Astrocyte of the spinal cord (primary cell): ENCODE data around the gene CCDC154.

Experiments
- DNase-seq: peaks from one replicate; pipeline ENCODE4 v3.0.0; 2011; ENCODE audit warnings: low read depth, low spot score
- H3K4me3 ChIP-seq: 2 replicates; pipeline ENCODE4 v1.5.1; 2011; ENCODE audit warnings: low read depth, mild to moderate bottlenecking, low read length, moderate library complexity
- in situ Hi-C: cut with HindIII; loops from 2 replicates; pipeline ENCODE4 v1.10.0; 2017; ENCODE audit warnings: low sequenced_read_pairs
- TF ChIP-seq, protein P1 (sequence below): IDR thresholded peaks from 2 replicates; pipeline ENCODE4 v1.5.1; 2012; ENCODE audit warnings: low read depth, mild to moderate bottlenecking, low read length, inconsistent platforms

Gene CCDC154

DNA sequence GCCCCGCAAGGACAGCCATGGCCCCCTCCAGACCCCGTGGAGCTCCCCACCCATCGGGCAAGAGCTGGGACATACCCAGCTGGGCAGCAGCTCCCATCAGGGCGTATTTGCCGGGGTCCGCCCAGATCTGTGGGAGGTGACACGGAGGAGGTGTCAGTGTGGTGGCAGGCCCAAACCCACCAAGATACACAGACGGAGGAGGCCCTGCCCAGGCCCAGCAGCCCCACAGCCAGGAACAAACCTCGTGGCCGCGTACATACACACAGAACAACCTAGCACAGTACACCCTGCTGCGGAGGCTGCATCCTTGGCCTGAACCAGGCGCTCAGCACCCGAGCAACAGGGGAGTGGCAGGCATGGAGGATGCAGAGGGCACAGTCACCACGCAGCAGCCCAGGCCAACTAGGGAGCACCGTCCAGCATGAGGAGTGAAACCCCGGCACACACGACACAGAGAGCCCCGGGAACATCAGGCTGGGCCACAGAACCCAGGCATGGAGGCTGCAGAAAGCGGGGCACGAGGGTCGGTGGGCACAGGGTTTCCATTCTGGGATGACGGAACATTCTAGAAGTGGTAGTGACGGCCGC is 4.9 kb upstream of the CCDC154 start:
- TF ChIP-seq, protein P1, sequence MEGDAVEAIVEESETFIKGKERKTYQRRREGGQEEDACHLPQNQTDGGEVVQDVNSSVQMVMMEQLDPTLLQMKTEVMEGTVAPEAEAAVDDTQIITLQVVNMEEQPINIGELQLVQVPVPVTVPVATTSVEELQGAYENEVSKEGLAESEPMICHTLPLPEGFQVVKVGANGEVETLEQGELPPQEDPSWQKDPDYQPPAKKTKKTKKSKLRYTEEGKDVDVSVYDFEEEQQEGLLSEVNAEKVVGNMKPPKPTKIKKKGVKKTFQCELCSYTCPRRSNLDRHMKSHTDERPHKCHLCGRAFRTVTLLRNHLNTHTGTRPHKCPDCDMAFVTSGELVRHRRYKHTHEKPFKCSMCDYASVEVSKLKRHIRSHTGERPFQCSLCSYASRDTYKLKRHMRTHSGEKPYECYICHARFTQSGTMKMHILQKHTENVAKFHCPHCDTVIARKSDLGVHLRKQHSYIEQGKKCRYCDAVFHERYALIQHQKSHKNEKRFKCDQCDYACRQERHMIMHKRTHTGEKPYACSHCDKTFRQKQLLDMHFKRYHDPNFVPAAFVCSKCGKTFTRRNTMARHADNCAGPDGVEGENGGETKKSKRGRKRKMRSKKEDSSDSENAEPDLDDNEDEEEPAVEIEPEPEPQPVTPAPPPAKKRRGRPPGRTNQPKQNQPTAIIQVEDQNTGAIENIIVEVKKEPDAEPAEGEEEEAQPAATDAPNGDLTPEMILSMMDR: no peak
- in situ Hi-C loops: no loop called here
- no peak overlapping the region for H3K4me3 ChIP-seq
- DNase-seq: no peak

DNA sequence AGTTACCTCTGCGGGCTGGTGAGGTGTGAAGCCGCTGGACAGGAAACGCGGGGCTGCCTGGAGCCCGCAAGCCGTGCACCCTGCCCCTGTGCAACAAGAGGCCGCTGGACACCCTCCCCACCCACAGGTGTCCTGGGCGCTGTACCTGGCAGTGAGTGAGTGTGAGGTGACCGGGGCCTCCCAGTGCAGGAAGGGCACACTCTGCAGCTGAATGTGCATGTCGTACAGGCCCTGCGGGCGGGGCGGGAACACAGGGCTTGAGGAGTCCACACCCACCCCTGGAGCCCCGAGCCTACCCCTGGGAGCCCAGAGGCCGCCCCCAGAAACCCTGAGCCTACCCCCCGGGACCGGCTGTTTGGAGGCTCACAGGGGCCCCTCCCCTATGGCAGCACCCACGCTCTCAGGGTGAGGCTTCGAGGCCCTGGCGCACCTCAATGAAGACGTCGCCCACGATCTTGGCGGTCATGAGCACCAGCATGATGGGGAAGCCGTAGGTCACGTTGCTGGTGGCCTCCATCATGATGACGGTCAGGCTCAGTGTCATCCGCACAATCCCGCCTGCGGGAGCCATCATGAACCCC is 4.3 kb upstream of the CCDC154 start:
- no peak for DNase-seq

DNA sequence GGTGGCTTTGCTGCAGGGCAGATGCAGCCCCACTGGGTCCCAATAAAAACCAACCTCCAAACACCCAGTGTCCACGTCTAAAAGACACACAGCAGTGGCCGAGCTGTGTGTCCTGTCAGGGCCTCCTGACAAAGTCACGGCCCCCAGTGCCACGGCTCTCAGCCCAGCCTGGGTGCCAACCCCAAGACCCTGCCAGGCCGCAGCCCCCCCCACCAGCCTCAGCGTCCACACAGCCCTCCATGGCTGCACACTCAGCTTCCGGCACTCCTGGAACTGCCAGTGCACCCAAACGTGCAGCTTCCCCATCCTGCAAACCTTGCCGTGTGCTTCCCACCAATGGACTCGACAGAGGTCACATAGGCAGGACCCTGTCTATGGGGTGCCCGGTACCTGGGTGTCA is 3.6 kb upstream of the CCDC154 start:
- in situ Hi-C loops: no loop called here
- TF ChIP-seq, protein P1: no peak
- no peak for DNase-seq

More for the DNA sequence above, 4.3 kb upstream of the CCDC154 start:
- TF ChIP-seq, protein P1: no peak
- in situ Hi-C loops: no loop called here
- no peak overlapping the region for H3K4me3 ChIP-seq

DNA sequence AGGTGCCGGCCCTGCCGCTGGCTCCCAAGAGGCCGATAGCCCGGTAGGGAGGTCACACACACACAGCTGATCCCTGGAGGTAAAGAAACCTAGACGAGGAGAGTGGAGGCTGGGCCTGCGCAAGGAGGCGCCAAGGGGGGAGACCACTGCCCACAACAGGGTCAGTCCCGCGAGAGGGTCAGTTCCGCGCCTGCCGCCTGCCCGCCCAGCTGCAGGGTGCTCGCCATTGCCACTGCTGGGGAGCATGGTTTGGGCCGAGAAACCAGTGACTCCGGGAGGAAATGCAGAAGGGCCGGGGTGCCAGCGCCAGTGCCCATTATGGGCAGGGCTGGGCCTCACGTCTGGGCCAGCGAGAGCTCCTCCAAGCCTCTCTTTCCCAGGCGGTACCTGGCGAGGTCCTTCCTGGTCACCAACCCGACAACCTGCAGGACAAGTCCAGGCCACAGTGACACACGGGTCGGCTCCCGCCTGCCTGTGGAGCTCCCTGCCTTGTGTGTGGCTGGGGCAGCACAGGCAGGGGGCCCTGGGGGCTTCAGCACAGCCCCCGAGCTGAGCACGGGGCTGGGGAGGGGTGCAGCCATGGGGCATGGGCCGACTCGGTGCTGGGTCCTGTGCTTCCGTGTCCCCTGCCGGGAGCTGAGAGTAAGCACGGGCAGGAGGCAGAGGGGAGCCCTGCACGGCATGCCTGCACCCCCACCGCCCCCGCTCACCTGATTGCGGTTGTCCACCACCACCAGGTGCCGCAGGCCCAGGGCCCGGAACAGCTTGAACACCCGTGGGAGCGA is 2.1 kb upstream of the CCDC154 start:
- TF ChIP-seq, protein P1: no peak
- no peak for DNase-seq
- H3K4me3 ChIP-seq: no peak overlapping the region
- in situ Hi-C loops: no loop called here

More for the DNA sequence above, 3.6 kb upstream of the CCDC154 start:
- H3K4me3 ChIP-seq: no peak overlapping the region

DNA sequence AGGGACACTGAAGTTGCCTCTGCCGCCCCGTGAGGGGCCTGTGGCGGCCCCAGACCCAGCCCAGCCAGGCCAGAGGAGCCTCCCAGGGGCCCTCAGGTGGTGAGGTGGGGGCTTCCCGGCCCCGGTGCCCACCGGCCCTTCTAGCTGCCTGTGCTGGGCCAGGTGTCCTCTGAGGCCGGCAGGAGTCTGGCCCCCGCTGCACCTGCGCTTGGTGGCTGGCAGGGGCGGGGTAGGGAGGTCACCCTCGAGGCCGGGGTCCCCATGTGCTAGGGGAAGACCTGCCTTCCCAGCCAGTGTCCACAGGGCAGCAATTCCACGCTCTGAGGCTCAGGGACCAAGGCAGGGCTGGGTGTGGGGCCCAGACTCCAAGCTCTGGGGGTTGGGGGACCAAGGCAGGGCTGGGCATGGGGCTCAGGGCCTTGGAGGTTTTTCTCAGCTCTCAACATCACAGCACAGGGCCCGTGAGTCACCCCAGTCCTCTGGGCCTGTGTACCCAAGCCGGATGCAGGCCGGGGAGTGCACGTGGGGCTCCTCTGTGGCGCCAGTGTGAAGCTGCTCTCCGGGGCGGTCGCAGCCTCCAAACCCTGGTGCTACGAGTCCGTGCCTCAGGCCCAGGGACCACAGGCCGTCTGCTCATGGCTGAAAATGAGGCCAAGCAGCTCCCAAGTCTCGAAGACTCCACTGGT is 1.3 kb upstream of the CCDC154 start:
- TF ChIP-seq, protein P1: no peak
- no peak for DNase-seq
- no peak overlapping the region for H3K4me3 ChIP-seq
- in situ Hi-C loops: no loop called here

DNA sequence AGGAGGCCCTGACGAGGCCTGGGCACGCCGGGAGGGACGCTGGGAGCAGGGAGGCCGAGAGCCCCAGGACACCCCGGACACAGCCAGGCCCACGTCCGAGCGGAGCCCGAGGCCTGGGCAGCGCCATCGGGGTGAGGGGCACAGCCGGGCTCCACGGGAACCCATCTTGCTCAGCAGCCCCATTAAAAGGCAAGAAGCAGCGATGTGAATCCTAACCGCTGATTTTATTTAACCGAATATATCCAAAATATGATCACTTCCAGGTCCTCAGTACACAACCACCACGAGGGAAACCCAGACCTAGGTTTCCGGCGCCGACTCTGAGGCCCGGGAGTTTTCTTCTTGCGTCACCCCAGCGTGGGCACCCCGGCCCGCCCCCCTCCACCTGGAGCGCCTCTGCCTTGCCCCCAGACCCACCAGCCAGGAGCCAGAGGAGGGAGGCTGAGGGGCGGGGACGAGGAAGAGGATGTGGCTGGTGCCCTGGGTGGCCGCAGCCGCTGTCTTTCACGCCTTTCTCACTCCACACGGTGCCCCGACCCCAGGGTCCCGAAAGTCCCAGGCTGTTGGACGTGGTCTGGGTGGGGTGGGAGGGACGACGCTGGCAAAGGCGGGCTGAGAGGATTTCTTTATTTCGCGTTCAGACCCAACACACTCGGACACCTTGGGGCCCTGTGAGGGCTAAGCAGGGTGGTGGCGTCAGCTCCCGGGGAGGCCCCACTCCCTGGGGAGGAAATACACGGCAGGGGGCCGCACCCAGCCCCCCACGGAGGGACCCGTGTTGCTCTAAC is 568 bp upstream of the CCDC154 start:
- H3K4me3 ChIP-seq: no peak overlapping the region
- in situ Hi-C loops: no loop called here
- TF ChIP-seq, protein P1: no peak
- DNase-seq: no peak
